DOHH2 (cell line): ENCODE data around the gene ZDHHC19.

Experiments
- H3F3A ChIP-seq: fragments of 200-600 bp; sonication (generic), shearing (Covaris generic); 2 replicates; pipeline ENCODE4 v1.6.0; 2016; ENCODE audit warnings: antibody characterized with exemption, mild to moderate bottlenecking; ENCODE audit not compliant: control insufficient read depth, insufficient read depth
- H3K27ac ChIP-seq: fragments of 200-600 bp; sonication (generic); 2 replicates; pipeline ENCODE4 v1.5.1; 2014; ENCODE audit warnings: low read depth, mild to moderate bottlenecking, low read length, moderate library complexity
- H3K27me3 ChIP-seq: fragments of 200-600 bp; sonication (generic); 2 replicates; pipeline ENCODE4 v1.6.1; 2014; ENCODE audit warnings: mild to moderate bottlenecking, low read length, mixed read lengths; ENCODE audit not compliant: control insufficient read depth
- H3K36me3 ChIP-seq: fragments of 200-600 bp; sonication (generic); 2 replicates; pipeline ENCODE4 v1.6.1; 2014; ENCODE audit warnings: mild to moderate bottlenecking, low read length, moderate library complexity, mixed read lengths; ENCODE audit not compliant: control insufficient read depth
- H3K4me1 ChIP-seq: fragments of 200-600 bp; sonication (generic); 2 replicates; pipeline ENCODE4 v1.6.1; 2014; ENCODE audit warnings: mild to moderate bottlenecking, low read length, mixed read lengths; ENCODE audit not compliant: control insufficient read depth
- H3K4me2 ChIP-seq: fragments of 200-600 bp; sonication (generic); 2 replicates; pipeline ENCODE4 v1.6.0; 2014; ENCODE audit warnings: mild to moderate bottlenecking, low read length, moderate library complexity
- H3K4me3 ChIP-seq: fragments of 200-600 bp; sonication (generic); 2 replicates; pipeline ENCODE4 v1.5.1; 2014; ENCODE audit warnings: mild to moderate bottlenecking, low read length, mixed read lengths
- H3K79me2 ChIP-seq: fragments of 200-600 bp; sonication (generic); 2 replicates; pipeline ENCODE4 v1.6.1; 2014; ENCODE audit warnings: mild to moderate bottlenecking, low read length, mixed read lengths; ENCODE audit not compliant: control insufficient read depth
- H3K9me2 ChIP-seq: fragments of 200-600 bp; sonication (generic); replicated peaks from 2 replicates; pipeline ENCODE4 v1.6.1; 2014; ENCODE audit warnings: mild to moderate bottlenecking, low read length, mixed read lengths; ENCODE audit not compliant: control insufficient read depth
- H3K9me3 ChIP-seq: fragments of 200-600 bp; sonication (generic); 2 replicates; pipeline ENCODE4 v1.6.1; 2014; ENCODE audit warnings: antibody characterized with exemption, low read length, mixed read lengths; ENCODE audit not compliant: control insufficient read depth, insufficient read depth
- H4K20me1 ChIP-seq: fragments of 200-600 bp; sonication (generic); 2 replicates; pipeline ENCODE4 v1.6.0; 2014; ENCODE audit warnings: low read depth, mild to moderate bottlenecking, antibody characterized with exemption, low read length, moderate library complexity; ENCODE audit not compliant: control insufficient read depth, insufficient read depth
- CTCF ChIP-seq: fragments of 200-600 bp; sonication (generic); IDR thresholded peaks from one replicate; pipeline ENCODE4 v1.5.1; 2014; ENCODE audit warnings: antibody characterized with exemption, mild to moderate bottlenecking, low read depth, low read length; ENCODE audit not compliant: poor library complexity, severe bottlenecking
- EZH2phosphoT487 ChIP-seq: fragments of 200-600 bp; sonication (generic); IDR thresholded peaks from 2 replicates; pipeline ENCODE4 v1.6.1; 2017; ENCODE audit warnings: borderline replicate concordance, mild to moderate bottlenecking, antibody characterized with exemption, low read length, moderate library complexity, mixed read lengths

ZDHHC19 gene

GRCh38 chr3:196163666-196164493 is 47.3 kb downstream of the ZDHHC19 start:
- Histone ChIP-seq H4K20me1 (no peaks in the 10 kb centered on the region), H3F3A (no peaks in the 10 kb centered on the region), H3K4me2 (no peak overlapping the region), H3K27ac (no peak overlapping the region), H3K79me2 (no peaks in the 10 kb centered on the region), H3K36me3 (no peaks in the 10 kb centered on the region), H3K4me3 (no peak overlapping the region), H3K4me1 (peaks cover 12% of the 10 kb centered on the region), H3K9me3 (no peaks in the 10 kb centered on the region), H3K9me2 (no peaks in the 10 kb centered on the region), H3K27me3 (no peaks in the 10 kb centered on the region)
- TF ChIP-seq CTCF: no peak
- no peak for TF ChIP-seq EZH2phosphoT487

GRCh38 chr3:196163212-196163611 is 48.0 kb downstream of the ZDHHC19 start:
- no peaks in the 10 kb centered on the region for H3K36me3 ChIP-seq
- H3K27me3 ChIP-seq: no peaks in the 10 kb centered on the region
- H3K9me3 ChIP-seq: no peaks in the 10 kb centered on the region
- peaks cover 12% of the 10 kb centered on the region for H3K4me1 ChIP-seq
- H3K4me2 ChIP-seq: no peak overlapping the region
- no peaks in the 10 kb centered on the region for H3K79me2 ChIP-seq
- TF ChIP-seq CTCF (no peak), EZH2phosphoT487 (no peak)
- no peak overlapping the region for H3K27ac ChIP-seq
- H4K20me1 ChIP-seq: no peaks in the 10 kb centered on the region
- H3K4me3 ChIP-seq: no peak overlapping the region
- H3K9me2 ChIP-seq: no peaks in the 10 kb centered on the region
- no peaks in the 10 kb centered on the region for H3F3A ChIP-seq

GRCh38 chr3:196162679-196163078 is 48.5 kb downstream of the ZDHHC19 start:
- Histone ChIP-seq H3K4me1 (peaks cover 12% of the 10 kb centered on the region), H3K27me3 (no peaks in the 10 kb centered on the region), H3K9me3 (no peaks in the 10 kb centered on the region), H3K79me2 (no peaks in the 10 kb centered on the region), H4K20me1 (no peaks in the 10 kb centered on the region), H3K27ac (no peak overlapping the region), H3F3A (no peaks in the 10 kb centered on the region), H3K4me2 (no peak overlapping the region), H3K36me3 (no peaks in the 10 kb centered on the region), H3K4me3 (no peak overlapping the region), H3K9me2 (no peaks in the 10 kb centered on the region)
- TF ChIP-seq CTCF (no peak), EZH2phosphoT487 (no peak)
